GM18867 (cell line): ENCODE measurements around the gene RAPGEF3.
A peak's percentile ranks its signal among the peaks of the same experiment; 100 is the strongest.

Experiments
- ATAC-seq: cut with Tn5 transposase; IDR thresholded peaks from one replicate; pipeline ENCODE4 v1.9.1; 2021; ENCODE audit warnings: mild to moderate bottlenecking, moderate library complexity; ENCODE audit not compliant: unreplicated experiment

Gene RAPGEF3

DNA sequence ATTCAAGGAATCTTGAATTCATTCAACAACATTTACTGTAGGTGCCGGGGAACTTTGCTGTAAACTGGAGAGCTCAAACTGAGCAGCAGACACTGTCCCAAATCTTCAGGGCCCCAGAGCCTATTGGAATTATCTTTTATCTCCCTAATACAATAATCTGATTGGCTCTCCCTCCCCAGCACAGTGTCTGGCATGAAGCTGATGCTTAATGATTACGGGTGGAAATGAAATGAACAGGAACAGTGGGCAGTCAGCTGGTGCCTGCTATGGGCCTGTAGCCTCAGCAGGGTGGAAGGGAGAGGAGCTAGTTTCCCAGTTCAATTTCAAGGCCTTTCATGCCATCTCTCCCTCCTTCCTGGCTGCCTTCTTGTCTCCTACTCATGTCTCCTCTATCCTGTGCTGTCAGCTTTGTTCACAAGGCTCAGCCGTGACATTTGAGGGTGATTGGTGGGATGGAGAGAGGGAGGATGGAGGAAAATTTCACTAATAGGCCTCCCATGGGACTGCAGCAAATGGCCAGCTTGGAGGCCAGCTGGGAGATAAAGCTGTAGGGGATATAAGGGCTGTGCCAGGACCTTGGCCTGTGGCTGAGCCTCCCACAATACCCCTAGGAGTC lies 4.3 kb upstream of the RAPGEF3 start:
- ATAC-seq = no peak

DNA sequence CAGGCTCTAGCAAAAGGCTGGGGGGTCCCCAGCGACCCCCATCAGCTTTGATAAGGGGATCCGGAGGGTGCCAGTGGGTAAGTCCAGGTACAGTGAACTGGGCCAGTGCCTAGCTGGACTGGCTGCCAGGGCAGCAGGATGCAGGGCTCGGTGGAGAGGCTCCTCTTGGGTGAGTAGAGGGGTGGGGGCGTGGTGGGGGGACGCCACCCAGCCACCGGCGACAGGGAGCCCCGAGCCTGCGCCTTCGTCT lies 171 bp downstream of the RAPGEF3 start:
- ATAC-seq = no peak

DNA sequence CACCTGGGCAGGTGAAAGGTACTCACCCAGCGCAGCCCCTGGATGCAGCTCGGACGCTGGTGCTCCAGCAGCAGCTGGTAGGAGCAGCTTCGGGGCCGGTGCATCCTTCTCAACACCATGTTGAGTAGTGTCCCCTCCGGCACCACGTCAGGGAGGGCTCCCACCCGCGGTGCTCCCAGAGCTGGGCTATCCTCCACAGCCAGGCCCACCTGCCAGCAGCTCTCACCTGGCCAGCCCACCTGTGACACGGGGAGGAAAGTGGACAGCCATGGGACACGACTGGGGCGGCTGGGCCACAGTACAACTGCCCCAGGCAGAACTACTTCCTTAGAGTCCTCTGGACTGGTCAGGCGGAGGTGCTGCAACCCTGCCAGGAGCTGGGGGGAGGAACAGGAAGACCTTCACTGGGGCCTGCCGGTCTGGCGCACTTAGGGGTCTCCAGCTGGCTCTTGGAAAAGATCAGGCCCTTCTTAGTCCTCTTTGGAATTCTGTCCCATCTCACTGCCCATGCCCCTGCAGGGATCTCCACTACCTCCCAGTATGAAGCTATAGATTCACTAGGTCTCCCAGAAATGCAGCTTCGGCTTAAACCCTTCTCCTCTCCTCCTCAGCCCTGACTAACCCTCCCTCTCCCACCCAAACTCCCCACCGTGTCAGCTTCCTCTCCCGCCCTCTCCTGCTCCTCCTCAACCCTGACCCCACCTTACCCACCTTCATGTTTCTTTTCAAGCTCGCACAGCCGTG lies 668 bp downstream of the RAPGEF3 start:
- no peak for ATAC-seq

DNA sequence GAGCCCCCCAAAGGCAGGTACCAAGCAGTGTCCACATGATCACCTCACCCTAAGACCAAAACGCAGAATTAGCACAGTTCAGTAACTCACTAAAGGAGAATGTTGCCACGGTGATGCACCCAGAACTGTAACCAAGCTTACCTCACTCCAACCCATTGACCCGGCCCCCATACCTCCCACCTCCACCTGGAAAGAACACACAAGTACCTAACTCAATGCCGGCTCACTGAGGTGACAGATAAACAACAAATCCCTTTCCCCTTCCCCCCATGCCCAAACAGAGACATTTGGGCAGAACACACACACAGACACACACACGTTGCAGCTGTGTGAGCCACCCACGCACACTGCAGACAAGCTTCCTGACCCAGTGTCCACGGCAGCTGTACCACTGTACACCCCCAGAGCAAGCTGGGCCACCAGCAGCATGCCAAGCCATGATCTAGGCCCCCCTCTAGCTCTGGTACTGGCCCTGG lies 1.3 kb downstream of the RAPGEF3 start:
- ATAC-seq = no peak

DNA sequence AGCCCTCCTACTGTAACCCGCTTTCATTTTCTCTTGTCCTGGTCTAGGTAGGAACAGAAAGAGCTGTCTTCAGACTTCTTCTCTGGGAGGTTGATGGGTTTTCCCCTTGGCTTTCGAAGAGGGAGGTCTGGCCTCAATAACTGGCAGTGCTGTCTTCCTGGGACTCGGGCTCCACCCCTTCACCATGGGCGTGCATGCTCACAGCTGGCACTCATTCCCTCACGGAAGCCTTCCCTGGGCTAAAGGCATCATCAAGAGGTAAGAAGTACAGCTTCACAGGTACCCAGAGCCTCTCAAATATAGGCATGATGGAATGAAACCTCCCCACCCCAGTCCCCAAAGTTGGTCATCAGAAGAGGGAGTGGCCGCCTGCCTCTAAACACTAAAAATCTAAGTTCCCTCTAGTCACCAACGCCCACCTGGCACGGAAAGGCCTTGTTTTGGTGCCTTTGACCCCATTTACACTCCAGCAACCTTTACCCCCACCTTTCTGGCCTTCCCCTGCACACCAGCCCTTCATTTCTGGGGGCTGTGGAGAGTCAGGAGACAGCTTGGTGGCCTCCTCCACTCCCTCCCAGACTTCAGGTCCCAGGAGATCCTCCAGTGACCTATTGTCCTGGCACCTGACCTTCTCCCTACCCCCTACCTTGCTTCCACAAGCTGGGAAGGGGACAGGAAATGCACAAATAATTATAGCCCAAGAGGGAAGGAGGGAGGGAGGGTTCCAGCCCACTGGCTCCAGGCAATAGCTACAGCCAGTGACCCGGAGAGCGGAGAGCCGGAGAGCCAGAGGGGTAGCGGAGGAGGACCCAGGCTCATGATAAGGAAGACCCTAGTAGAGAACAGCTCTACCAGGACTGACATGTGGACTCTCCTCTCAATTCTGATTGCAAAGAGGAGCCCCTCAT lies 2.8 kb downstream of the RAPGEF3 start:
- peak; percentile 70 for ATAC-seq

DNA sequence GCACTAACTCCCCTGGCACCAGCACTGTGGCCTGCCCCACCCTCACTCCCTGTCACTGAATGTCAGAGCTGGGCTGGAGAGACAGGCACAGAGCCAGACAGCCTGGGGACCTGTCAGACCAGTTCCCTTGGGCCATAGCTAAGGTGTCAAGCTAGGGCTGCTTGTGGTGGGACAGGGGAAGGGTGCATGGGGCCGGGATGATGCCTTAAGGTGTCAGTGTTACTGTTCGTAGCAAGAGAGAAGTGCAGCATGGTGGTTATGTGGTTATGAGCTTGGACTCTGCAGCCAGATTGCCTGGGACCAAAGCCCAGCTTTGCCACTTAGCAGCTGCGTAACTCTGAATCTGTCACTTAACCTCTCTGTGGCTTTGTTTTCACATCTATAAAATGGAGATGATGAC lies 3.8 kb downstream of the RAPGEF3 start:
- ATAC-seq = peak; percentile 39

DNA sequence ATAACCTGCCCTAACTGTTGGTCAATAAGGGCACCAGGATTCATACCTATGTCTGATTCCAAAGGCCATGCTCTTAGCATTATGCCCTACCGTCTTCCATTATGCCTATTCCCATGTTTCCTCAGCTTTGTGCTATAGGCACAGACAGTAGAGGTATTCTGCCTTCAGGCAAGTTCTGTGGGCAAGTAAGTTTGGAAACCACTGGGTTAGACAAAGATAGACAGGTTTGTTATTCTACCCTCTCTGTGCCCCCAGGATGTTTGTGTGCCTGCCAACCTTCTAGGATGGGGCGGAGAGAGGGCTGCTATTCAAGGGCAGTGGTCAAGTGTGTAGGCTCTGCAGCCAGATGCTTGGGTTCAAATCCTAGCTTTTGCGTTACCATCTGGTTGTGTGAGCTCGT lies 4.6 kb downstream of the RAPGEF3 start:
- ATAC-seq = no peak

DNA sequence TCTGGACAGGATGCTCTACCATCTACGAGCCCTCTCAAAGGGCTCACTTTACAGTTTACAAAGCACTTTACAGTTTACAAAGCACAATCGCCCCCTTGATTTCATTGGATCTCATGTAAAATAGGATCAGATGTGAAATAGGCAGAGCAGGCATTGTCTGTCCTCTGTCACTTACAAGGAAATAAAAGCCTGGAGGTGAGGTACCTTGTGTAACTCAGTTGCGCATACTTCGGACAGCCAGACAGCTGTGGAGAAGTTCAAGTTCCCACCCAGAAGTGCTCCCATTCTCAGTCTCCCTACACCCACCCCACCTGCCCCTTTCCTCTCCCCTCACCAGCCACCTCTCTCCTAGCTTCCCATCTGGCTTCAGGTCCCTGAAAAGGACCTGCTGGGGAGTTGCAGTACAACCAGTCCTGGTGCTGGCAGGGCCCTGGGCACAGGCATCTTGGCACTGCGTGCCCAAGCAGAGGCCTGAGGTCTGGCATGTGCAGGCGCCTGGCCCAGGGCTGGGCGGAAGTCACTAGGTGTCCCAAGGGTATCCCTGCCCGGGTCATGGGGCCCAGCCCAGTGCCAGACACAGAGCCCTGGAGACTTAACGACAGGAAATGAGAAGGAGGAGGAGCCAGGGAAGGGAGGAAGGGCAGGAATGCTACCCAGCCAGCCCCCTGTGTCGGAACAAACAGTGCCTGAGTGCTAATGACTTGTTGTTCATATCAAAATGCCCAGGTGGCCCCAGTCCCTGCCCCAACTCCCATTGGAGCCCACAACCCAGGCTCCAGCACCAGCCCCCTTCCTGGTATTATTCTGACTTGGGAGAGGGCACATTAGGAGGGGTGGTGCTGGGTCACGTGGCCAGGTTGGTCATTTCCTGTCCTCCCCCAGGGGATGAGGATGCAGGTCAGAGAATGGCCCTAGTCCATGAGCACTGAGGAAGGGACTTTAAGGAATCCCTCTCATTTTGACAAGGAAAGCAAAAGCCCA lies 5.4 kb downstream of the RAPGEF3 start:
- no peak for ATAC-seq

DNA sequence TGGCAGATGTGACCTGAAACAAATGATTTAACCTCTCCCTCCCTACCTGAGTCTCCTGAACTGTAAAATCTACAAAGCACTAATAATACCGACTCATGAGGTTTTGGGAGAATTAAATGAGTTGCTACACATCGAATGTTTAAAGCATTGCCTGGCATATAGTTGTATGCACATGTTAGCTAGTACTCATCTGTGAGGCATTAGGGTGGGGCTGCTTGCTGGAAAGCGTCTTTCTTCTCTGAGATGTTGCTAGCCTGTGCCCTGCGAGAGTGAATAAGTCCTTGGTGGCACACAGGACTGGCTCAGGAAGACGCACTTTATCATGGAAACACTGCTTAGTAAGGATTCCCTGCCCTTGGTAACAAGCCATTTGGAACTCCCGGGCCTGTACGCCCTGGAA lies 6.1 kb downstream of the RAPGEF3 start:
- no peak for ATAC-seq

DNA sequence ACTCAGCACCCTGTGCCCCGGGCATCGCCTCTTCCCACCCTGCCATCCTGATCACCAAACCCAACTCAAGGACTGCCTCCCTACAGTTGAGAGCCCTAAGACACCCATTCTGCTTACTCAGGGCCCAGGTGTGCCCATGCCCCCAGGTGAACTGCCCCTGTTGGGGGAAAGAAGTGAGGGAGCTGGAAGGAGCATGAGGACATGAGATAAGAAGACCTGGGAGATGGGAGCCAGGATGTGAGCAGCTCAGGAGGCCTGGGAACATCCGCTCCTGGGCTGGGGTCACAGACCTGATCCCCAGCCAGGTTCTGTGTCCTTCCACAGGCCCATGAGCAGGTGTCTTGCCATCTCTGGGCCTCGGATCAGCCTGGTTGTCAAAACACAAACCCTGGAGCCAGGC lies 6.6 kb downstream of the RAPGEF3 start:
- no peak for ATAC-seq

DNA sequence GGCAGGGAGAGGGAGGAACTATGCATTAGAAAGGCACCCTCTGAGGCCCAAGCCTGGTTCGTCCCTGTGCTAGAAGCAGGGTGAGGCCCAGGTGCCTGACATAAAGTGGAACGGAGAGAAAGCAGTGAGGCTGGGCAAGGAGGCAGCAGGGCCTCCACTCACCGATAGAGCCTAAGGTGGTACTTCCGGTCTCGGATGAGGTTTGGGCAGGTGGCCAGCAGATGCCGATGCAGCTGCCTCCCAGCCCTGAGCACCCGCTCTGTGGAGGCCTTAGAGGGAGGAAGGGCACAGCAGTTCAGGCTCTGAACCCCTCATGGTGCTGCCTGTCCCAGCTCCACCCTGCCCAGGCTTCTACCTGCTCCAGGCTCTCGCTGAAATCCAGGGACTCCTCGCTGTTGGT lies 7.1 kb downstream of the RAPGEF3 start:
- no peak for ATAC-seq

DNA sequence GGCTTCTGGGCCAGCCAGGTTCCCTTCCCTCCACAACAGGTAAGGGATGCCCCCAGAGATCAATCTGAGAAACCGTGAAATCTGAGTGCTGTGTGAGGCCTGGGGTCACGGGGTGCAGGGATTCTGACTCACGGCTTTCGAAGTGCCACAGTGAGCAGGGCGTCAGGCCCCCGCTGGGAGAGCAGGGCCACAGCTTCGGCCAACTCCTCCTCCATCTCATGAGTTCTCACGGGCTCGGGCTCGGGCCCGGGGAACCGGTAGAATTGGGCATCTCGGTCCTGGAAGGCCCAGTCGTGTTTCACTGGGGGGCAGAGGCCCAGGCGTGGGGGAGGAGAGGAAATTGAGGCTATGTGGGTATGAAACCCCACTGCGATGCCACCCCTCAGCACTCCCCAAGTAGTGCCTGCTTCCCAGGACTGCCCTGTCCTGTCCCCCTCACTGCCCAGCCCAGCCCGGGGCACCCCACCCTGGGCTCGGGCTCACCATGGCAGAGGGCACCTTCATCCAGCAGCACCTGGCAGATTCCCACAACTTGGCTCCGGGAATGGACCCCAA lies 7.7 kb downstream of the RAPGEF3 start:
- ATAC-seq = no peak

DNA sequence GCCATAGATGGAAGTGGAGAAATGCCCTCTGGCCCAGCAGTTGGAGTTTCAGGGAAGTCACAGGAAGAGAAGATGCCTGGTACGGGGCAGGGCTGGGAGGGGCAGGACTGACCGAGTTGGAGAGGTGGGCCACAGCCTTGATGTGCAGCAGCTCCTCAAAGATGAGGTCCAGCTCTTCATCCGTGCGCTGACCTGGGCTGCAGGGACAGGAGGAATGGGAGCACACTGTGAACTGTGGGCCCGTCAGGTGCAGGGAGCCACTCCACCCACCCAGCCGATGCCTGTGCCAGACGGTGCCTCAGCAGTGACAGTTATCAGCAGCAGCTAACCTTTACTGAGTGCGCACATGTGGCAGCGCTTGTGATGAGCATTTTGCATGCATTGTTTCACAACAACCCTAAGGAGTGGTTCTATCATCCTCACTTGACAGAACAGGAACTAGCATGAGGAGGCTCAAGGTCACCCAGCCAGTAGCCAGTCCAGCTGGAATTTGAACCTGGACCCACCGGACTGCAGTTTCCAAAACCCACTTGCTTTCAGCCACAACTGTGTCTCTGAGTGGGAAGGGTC lies 8.4 kb downstream of the RAPGEF3 start:
- no peak for ATAC-seq

DNA sequence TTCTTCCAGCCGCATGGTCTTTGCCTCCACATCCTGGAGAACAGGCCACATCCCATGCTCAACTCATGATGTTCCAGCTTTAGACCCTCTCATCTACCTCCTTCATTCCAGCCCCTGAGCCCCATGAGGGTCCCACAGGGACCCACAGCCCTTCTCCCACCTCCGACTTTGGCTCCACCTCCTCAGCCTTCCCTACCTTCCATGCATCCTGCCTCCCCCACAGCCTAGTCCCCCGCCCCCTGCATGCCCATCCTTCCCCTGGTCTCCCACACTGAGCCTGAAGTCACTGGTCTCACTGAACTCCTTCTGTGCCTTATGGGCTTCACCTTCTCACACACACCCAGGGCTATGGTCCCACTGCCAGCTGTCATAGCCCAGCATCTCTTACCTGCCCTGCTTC lies 9.8 kb downstream of the RAPGEF3 start:
- ATAC-seq = no peak

DNA sequence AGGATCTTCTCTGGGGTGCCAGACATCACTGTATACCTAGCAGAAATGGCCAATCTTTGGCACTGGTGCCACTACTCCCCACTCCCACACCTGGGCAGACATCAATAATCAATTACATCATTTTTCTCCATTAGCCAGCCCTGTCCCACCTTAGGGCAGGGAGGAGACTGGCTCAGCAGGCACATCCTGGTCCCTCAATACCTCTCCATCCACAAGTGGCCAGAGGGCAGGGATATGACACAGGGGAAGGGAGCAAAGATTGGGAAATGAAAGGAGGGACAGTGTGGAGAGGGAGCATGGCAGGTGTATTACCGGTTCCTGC lies 10.2 kb downstream of the RAPGEF3 start:
- no peak for ATAC-seq

DNA sequence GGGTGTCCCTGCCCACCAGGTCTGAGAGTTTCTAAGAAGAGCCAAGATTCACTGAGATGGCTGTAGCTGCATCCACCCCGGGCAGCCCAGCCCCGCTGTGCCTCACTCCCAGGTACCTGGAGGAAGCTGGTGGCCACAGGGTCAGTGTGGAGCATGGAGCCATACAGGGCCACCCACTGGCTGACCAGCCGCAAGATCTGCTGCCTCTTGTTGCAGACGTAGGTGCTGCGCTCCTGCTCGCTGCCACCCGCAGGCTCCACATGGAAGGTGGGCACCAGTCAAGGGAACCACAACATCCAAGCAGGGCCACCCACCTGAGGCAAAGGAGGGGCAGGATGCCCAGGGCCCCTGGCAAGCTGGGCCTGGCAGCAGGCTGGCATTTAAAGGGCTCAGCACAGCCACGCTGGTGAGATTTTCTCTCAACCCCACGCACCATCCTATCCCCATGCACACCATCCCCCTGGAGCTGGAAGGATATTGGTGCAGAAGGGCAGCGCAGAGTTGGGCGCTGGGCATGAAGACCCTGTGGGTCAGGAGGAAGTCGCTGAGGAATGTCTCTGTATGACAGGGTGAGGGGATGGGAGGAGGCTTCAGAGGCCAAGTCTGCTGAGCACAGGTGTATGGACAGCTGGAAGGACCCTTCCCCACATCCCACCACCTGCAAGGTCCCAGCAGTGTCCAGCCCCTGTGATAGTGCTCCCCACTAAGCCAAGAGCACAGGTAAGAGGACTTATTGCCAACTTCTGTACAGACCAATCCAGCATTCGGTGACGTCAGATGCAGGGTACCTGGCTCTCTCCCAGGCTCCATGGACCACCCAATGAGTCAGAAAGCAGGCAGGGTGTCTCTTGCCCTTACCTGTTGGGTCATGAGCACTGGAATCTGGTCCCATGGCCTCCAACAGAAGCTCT lies 10.8 kb downstream of the RAPGEF3 start:
- no peak for ATAC-seq

DNA sequence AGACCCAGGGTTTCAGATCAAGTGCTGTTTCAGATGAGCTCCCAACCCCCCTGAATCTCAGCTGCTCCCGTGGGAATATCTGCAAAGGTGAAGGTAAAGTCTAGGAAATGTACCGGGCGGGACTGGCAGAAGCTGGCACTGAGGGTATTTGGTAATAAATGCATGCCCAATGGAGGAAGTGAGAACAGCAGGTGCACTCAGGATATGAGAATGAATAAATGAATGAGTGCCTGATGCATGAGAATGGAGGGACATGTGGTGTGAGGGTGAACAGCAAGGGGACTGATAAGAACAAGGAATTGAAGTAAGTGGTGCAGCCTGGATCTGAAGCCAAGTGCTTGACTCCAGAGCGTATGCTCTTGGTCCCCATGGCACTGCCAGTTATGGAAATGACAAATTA lies 11.6 kb downstream of the RAPGEF3 start:
- no peak for ATAC-seq

DNA sequence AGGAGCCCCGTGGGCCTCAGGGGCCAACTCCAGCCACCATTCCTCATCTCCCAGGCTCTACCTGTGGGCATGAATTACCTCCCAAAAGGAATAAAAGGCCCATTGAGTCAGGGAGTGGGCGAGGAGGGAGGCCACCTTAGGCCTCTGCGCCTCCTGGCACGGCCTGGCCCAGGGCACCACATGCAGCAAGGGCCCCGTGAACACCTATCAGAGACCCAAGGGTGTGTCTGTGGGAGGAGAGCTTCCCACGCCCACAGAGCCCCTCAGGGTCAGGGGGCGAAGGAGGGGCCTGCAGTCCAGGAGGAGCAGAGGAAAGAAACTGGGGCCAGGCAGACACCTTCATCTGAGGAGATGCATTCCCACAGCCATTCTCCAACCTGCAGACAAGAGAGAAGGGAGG lies 12.2 kb downstream of the RAPGEF3 start:
- no peak for ATAC-seq

DNA sequence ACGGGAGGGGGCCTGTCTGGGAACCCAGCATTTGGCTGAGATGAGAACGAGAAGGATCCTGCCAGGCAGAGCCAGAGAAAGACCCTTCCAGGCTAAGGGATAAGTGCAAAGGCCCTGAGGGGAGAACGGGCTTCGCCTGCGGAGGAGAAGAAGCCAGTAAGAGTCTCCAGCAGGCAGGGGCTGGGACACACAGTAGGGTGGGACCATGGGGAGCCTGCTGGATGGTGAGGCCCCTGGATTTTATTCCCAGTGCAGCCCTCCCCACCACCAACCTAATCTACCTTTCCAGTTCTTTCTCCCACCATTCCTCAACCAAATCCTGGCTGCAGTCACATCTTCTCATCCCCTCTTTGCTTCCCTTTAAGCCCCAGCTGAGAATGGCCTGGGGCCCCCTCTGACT lies 12.6 kb downstream of the RAPGEF3 start:
- ATAC-seq = no peak
